HepG2 (cell line): ENCODE results near the gene OPN5. TPM values are rescaled to one million over a fixed set of nuclear protein-coding genes. Genes with fewer than 3 reads are reported as not detected.

Source experiments
- ATAC-seq: fragments of 200-7000 bp; cut with Tn5 transposase; 3 replicates; pipeline ENCODE4 v1.9.1; 2020; ENCODE audit warnings: mild to moderate bottlenecking, moderate library complexity
- BruUV-seq: library from RNA; stranded (reverse); fragments of 400-500 nt; replicated peaks from 2 replicates; lab custom pipeline; 2021; lab: Mats Ljungman, UMichigan
- CTCF ChIA-PET: fragments of 300-600 bp; formaldehyde crosslinking; extraction: SDS; loops from one replicate; lab custom pipeline; 2021; ENCODE audit warnings: low total read pairs, inconsistent platforms, low intra/inter-chr PET ratio; lab: Yijun Ruan, JAX
- POLR2A ChIA-PET: fragments of 350-600 bp; sonication (Branson Sonifier 250); formaldehyde crosslinking; loops from one replicate; lab custom pipeline; 2020; ENCODE audit warnings: antibody characterized with exemption, inconsistent platforms; lab: Yijun Ruan, JAX
- DNase-seq: peaks from one replicate; pipeline ENCODE4 v3.0.0-alpha.2; 2015; ENCODE audit warnings: low spot score
- FAIRE-seq: peaks from 3 replicates; lab custom pipeline; 2011; peaks lifted over from hg19 to GRCh38; lab: Jason Lieb, UNC
- H2AFZ ChIP-seq: one replicate; pipeline ENCODE4 v1.6.1; 2011; ENCODE audit warnings: low read length, inconsistent platforms
- H3K27ac ChIP-seq: fragments of 300-600 bp; 3 replicates; pipeline ENCODE4 v1.8.0; 2011; ENCODE audit warnings: mixed run types, mild to moderate bottlenecking, mixed read lengths, low read length, inconsistent platforms; ENCODE audit not compliant: insufficient read depth; ENCODE audit errors: extremely low read length
- H3K27me3 ChIP-seq, 2 experiments: fragments of 200-600 bp in 1 of 2; 2 replicates in 1 of 2; 3 replicates in 1 of 2; pipeline versions ENCODE4 v1.6.0 to v1.8.0; 2011; ENCODE audit warnings: low read length in 2 of 2, mild to moderate bottlenecking in 2 of 2, moderate library complexity in 2 of 2, inconsistent platforms in 1 of 2; ENCODE audit not compliant: insufficient read depth in 2 of 2, control insufficient read depth in 1 of 2
- H3K36me3 ChIP-seq, 2 experiments: fragments of 200-600 bp in 1 of 2; replicated peaks in 1 of 2; 2 replicates in 1 of 2; 3 replicates in 1 of 2; pipeline versions ENCODE4 v1.5.1 to v1.8.0; 2011; ENCODE audit warnings: low read length in 2 of 2, inconsistent platforms in 1 of 2; ENCODE audit not compliant: insufficient read depth in 2 of 2, control insufficient read depth in 1 of 2
- H3K4me1 ChIP-seq: 2 replicates; pipeline ENCODE4 v1.5.1; 2012; ENCODE audit warnings: low read length, inconsistent platforms; ENCODE audit not compliant: insufficient read depth
- H3K4me2 ChIP-seq: 2 replicates; pipeline ENCODE4 v1.6.0; 2011; ENCODE audit warnings: low read depth, low read length, inconsistent platforms
- H3K4me3 ChIP-seq, 3 experiments: fragments of 200-600 bp in 1 of 3; sonication (generic), shearing (Covaris generic) in 1 of 3; replicated peaks in 1 of 3; 2 replicates each; pipeline ENCODE4 v1.5.1; 2011 to 2016; ENCODE audit warnings: low read length in 3 of 3, inconsistent platforms in 2 of 3, low read depth in 2 of 3, mild to moderate bottlenecking in 2 of 3, control low read depth in 1 of 3, mixed read lengths in 1 of 3; ENCODE audit not compliant: insufficient read depth in 1 of 3
- H3K79me2 ChIP-seq: one replicate; pipeline ENCODE4 v1.6.1; 2011; ENCODE audit warnings: low read length, inconsistent platforms; ENCODE audit not compliant: insufficient read depth
- H3K9ac ChIP-seq: 2 replicates; pipeline ENCODE4 v1.6.0; 2011; ENCODE audit warnings: mild to moderate bottlenecking, low read depth, low read length, inconsistent platforms; ENCODE audit not compliant: insufficient read depth
- H3K9me3 ChIP-seq: 2 replicates; pipeline ENCODE4 v1.5.1; 2012; ENCODE audit warnings: mild to moderate bottlenecking, low read length
- H4K20me1 ChIP-seq: 2 replicates; pipeline ENCODE4 v1.6.0; 2011; ENCODE audit warnings: inconsistent platforms, mild to moderate bottlenecking, low read length, moderate library complexity; ENCODE audit not compliant: insufficient read depth
- ELF3 ChIP-seq: IDR thresholded peaks from 2 replicates; pipeline ENCODE4 v1.6.1; 2016; ENCODE audit warnings: missing genetic modification reagents, missing compliant biosample characterization
- FOXA3 ChIP-seq: IDR thresholded peaks from 2 replicates; pipeline ENCODE4 v1.6.1; 2016; ENCODE audit warnings: missing genetic modification reagents, missing compliant biosample characterization
- MAF1 ChIP-seq: sonication (generic); formaldehyde crosslinking; IDR thresholded peaks from 2 replicates; pipeline ENCODE4 v1.5.0; 2020; ENCODE audit warnings: missing genetic modification reagents, borderline replicate concordance
- NFATC3 ChIP-seq: sonication (generic); formaldehyde crosslinking; IDR thresholded peaks from 2 replicates; pipeline ENCODE4 v1.5.1; 2020; ENCODE audit warnings: mild to moderate bottlenecking, missing genetic modification reagents
- PPARG ChIP-seq: conservative IDR thresholded peaks from 2 replicates; pipeline ENCODE4 v1.6.1; 2016; ENCODE audit warnings: missing biosample characterization, missing genetic modification reagents
- RAD51 ChIP-seq: fragments of 450-650 bp; IDR thresholded peaks from 2 replicates; pipeline ENCODE4 v1.6.1; 2016; ENCODE audit warnings: borderline replicate concordance
- ZBTB38 ChIP-seq: sonication (generic); formaldehyde crosslinking; IDR thresholded peaks from 2 replicates; pipeline ENCODE4 v1.5.1; 2020; ENCODE audit warnings: mild to moderate bottlenecking, missing genetic modification reagents
- ZKSCAN5 ChIP-seq: sonication (generic); formaldehyde crosslinking; IDR thresholded peaks from 2 replicates; pipeline ENCODE4 v1.5.1; 2020; ENCODE audit warnings: mild to moderate bottlenecking, missing genetic modification reagents
- ZNF644 ChIP-seq: IDR thresholded peaks from 2 replicates; pipeline ENCODE4 v1.6.1; 2016; ENCODE audit warnings: low read depth
- ZSCAN31 ChIP-seq: sonication (generic); formaldehyde crosslinking; IDR thresholded peaks from 2 replicates; pipeline ENCODE4 v1.5.0; 2020; ENCODE audit warnings: low read depth, mild to moderate bottlenecking, missing genetic modification reagents
- WGBS: methylation state at CpG from one replicate; pipeline ENCODE4 v1.1.6; 2017; ENCODE audit warnings: low lambda C conversion rate; 5-methylcytosine and 5-hydroxymethylcytosine counted together
- in situ Hi-C: cut with HindIII; loops from 2 replicates; pipeline ENCODE4 v1.10.0; 2017; ENCODE audit warnings: low pct_unique_long_range_greater_than_20kb; ENCODE audit not compliant: extremely low pct_ligation_motif_present
- intact Hi-C: fragments of 100-400 bp; cut with micrococcal nuclease; formaldehyde crosslinking; loops from one replicate; pipeline ENCODE4 v1.10.0; 2022; ENCODE audit not compliant: unreplicated experiment
- polyA plus RNA-seq, 8 experiments: library from polyadenylated mRNA; depleted of rRNA in 3 of 8; stranded (reverse) in 7 of 8; unstranded in 1 of 8; fragments of >200 nt; fragmentation: Illumina TruSeq in 4 of 8; extraction: Trizol in 4 of 8; gene quantifications; 2 replicates each; pipeline versions ENCODE4 v1.2.1 to v1.2.3, GENCODE V29; 2011 to 2016; ENCODE audit warnings: low read depth in 4 of 8, missing spikeins in 1 of 8, mixed read lengths in 1 of 8; ENCODE audit not compliant: insufficient read depth in 1 of 8
- total RNA-seq, 5 experiments: library from RNA; depleted of rRNA; stranded (reverse); fragments of >200 nt; fragmentation: Illumina TruSeq; extraction: Trizol; gene quantifications; 2 replicates each; pipeline ENCODE4 v1.2.3, GENCODE V29; 2016; ENCODE audit warnings: low read depth in 1 of 5
- TF ChIP-seq, protein P1 (sequence below), 2 experiments: sonication (generic) in 1 of 2; formaldehyde crosslinking in 1 of 2; IDR thresholded peaks; 2 replicates each; pipeline versions ENCODE4 v1.5.1 to v1.6.1; 2011 to 2020; ENCODE audit warnings: borderline replicate concordance in 1 of 2, low read depth in 1 of 2, low read length in 1 of 2, mild to moderate bottlenecking in 1 of 2, missing genetic modification reagents in 1 of 2, moderate library complexity in 1 of 2
- TF ChIP-seq, protein P2 (sequence below): sonication (generic); formaldehyde crosslinking; IDR thresholded peaks from 2 replicates; pipeline ENCODE4 v1.5.0; 2020; ENCODE audit warnings: mild to moderate bottlenecking, missing genetic modification reagents
- TF ChIP-seq, protein P3 (sequence below): sonication (generic); formaldehyde crosslinking; IDR thresholded peaks from 2 replicates; pipeline ENCODE4 v1.5.0; 2020; ENCODE audit warnings: missing genetic modification reagents
- TF ChIP-seq, protein P4 (sequence below): sonication (generic); formaldehyde crosslinking; IDR thresholded peaks from 2 replicates; pipeline ENCODE4 v1.8.1; 2023; ENCODE audit warnings: mild to moderate bottlenecking, missing genetic modification reagents, borderline replicate concordance

The OPN5 gene
- total and polyA plus RNA-seq, 2 of the 13 experiments (the other 11 are each of a cell fraction or from before 2014, with no cell fraction given): not detected

DNA sequence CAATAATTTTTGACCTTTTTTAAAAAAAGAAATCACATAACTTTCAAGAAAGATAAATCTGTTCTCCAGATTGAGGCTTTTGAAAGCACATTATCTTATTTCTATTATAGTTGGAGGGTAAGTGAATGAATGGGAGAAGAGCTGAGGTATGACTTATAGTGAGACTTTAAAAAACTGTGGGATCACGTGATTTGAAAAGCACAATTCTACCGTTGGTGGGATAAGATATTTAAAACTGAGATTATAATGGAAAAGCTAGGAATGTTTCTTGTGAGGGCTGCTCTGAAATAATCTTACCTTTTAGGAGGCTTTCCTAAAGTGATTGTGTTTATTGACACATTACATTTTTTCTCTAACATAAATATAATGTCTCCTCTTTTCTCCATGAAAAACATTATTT lies 9.5 kb upstream of the OPN5 start:
- no peak for DNase-seq
- CTCF ChIA-PET: no interaction called here
- intact Hi-C loops: loop anchor here (5.0 kb wide), 1 partner anchor 935 kb away; no protein-coding TSS in a partner anchor
- H3K4me2 ChIP-seq: no peak overlapping the region
- 0% methylated on average over 2 of the region's 2 CpGs for WGBS
- no peak overlapping the region for H2AFZ ChIP-seq
- H3K27ac ChIP-seq: no peak overlapping the region
- H3K27me3 ChIP-seq: no peaks in the 10 kb centered on the region
- no peak overlapping the region for H3K9ac ChIP-seq
- in situ Hi-C loops: no loop called here
- H3K9me3 ChIP-seq: no peaks in the 10 kb centered on the region
- no peaks in the 10 kb centered on the region for H3K4me1 ChIP-seq
- no peak for TF ChIP-seq ZNF644 (CRISPR knock-in tag)
- TF ChIP-seq, protein P1, sequence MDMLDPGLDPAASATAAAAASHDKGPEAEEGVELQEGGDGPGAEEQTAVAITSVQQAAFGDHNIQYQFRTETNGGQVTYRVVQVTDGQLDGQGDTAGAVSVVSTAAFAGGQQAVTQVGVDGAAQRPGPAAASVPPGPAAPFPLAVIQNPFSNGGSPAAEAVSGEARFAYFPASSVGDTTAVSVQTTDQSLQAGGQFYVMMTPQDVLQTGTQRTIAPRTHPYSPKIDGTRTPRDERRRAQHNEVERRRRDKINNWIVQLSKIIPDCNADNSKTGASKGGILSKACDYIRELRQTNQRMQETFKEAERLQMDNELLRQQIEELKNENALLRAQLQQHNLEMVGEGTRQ (IDR thresholded peaks at IDR 0.05; ENCODE audit: low read depth, low read length): 0 out of 2 replicates have a peak, but pooled peaks have one; percentile 17
- TF ChIP-seq, protein P1 (CRISPR knock-in tag; IDR thresholded peaks at IDR 0.05; ENCODE audit: borderline replicate concordance): no peak
- TF ChIP-seq, protein P2, sequence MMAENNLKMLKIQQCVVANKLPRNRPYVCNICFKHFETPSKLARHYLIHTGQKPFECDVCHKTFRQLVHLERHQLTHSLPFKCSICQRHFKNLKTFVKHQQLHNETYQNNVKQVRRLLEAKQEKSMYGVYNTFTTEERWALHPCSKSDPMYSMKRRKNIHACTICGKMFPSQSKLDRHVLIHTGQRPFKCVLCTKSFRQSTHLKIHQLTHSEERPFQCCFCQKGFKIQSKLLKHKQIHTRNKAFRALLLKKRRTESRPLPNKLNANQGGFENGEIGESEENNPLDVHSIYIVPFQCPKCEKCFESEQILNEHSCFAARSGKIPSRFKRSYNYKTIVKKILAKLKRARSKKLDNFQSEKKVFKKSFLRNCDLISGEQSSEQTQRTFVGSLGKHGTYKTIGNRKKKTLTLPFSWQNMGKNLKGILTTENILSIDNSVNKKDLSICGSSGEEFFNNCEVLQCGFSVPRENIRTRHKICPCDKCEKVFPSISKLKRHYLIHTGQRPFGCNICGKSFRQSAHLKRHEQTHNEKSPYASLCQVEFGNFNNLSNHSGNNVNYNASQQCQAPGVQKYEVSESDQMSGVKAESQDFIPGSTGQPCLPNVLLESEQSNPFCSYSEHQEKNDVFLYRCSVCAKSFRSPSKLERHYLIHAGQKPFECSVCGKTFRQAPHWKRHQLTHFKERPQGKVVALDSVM (CRISPR knock-in tag): no peak
- TF ChIP-seq RAD51: peak; percentile 73; the same call in 1 of the 2 replicates
- TF ChIP-seq, protein P3, sequence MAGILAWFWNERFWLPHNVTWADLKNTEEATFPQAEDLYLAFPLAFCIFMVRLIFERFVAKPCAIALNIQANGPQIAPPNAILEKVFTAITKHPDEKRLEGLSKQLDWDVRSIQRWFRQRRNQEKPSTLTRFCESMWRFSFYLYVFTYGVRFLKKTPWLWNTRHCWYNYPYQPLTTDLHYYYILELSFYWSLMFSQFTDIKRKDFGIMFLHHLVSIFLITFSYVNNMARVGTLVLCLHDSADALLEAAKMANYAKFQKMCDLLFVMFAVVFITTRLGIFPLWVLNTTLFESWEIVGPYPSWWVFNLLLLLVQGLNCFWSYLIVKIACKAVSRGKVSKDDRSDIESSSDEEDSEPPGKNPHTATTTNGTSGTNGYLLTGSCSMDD (CRISPR knock-in tag): no peak
- no peak for TF ChIP-seq ELF3
- TF ChIP-seq FOXA3 (CRISPR knock-in tag): no peak
- no peak for TF ChIP-seq ZSCAN31 (CRISPR knock-in tag)
- no peak for TF ChIP-seq MAF1 (CRISPR knock-in tag)
- TF ChIP-seq ZKSCAN5: no peak
- TF ChIP-seq, protein P4, sequence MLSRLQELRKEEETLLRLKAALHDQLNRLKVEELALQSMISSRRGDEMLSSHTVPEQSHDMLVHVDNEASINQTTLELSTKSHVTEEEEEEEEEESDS (CRISPR knock-in tag): no peak
- no peak for TF ChIP-seq ZBTB38 (CRISPR knock-in tag)
- no peak for TF ChIP-seq PPARG (CRISPR knock-in tag)
- TF ChIP-seq NFATC3 (CRISPR knock-in tag): no peak
- FAIRE-seq: no peak
- ATAC-seq: no peak
- H3K79me2 ChIP-seq: no peaks in the 10 kb centered on the region
- H3K36me3 ChIP-seq: no peaks in the 10 kb centered on the region
- no TSS peak for BruUV-seq
- POLR2A ChIA-PET: no interaction called here
- H4K20me1 ChIP-seq: no peaks in the 10 kb centered on the region
- H3K4me3 ChIP-seq: no peak overlapping the region
